ENCODE data around the gene ENO4.

Gene ENO4

GRCh38 chr10:116810895-116811294, 38.4 kb upstream of the ENO4 start:
- no peak for DNase-seq
- no peak overlapping the region for H3K27ac ChIP-seq (ENCODE audit: insufficient read depth, low read length, poor library complexity, severe bottlenecking)
- H3K9me3 ChIP-seq (ENCODE audit: control insufficient read depth, low read length), result no peaks in the 10 kb centered on the region
- no peaks in the 10 kb centered on the region for H3K36me3 ChIP-seq (ENCODE audit: control insufficient read depth, insufficient read depth, low read length)
- no peaks in the 10 kb centered on the region for H3K27me3 ChIP-seq (replicated peaks; ENCODE audit: control insufficient read depth, insufficient read depth, low read length, poor library complexity, severe bottlenecking)
- no peak overlapping the region for H3K4me3 ChIP-seq (ENCODE audit: insufficient read depth, low read depth, low read length, poor library complexity, severe bottlenecking)
- no peaks in the 10 kb centered on the region for H3K4me1 ChIP-seq (ENCODE audit: control insufficient read depth, insufficient read depth, low read length, poor library complexity, severe bottlenecking)

GRCh38 chr10:116811691-116812090, 37.6 kb upstream of the ENO4 start:
- DNase-seq, result no peak
- Histone ChIP-seq H3K4me1 (ENCODE audit: control insufficient read depth, insufficient read depth, low read length, poor library complexity, severe bottlenecking) (no peaks in the 10 kb centered on the region), H3K27me3 (replicated peaks; ENCODE audit: control insufficient read depth, insufficient read depth, low read length, poor library complexity, severe bottlenecking) (no peaks in the 10 kb centered on the region), H3K27ac (ENCODE audit: insufficient read depth, low read length, poor library complexity, severe bottlenecking) (no peak overlapping the region), H3K4me3 (ENCODE audit: insufficient read depth, low read depth, low read length, poor library complexity, severe bottlenecking) (no peak overlapping the region), H3K9me3 (ENCODE audit: control insufficient read depth, low read length) (no peaks in the 10 kb centered on the region), H3K36me3 (ENCODE audit: control insufficient read depth, insufficient read depth, low read length) (no peaks in the 10 kb centered on the region)

- H3K27me3 ChIP-seq (replicated peaks; ENCODE audit: control insufficient read depth, insufficient read depth, low read length, poor library complexity, severe bottlenecking), result no peaks in the 10 kb centered on the region
- H3K4me3 ChIP-seq (ENCODE audit: insufficient read depth, low read depth, low read length, poor library complexity, severe bottlenecking), result no peak overlapping the region
- no peak for DNase-seq
- H3K27ac ChIP-seq (ENCODE audit: insufficient read depth, low read length, poor library complexity, severe bottlenecking), result no peak overlapping the region
- no peaks in the 10 kb centered on the region for H3K36me3 ChIP-seq (ENCODE audit: control insufficient read depth, insufficient read depth, low read length)
- H3K9me3 ChIP-seq (ENCODE audit: control insufficient read depth, low read length), result no peaks in the 10 kb centered on the region
- no peaks in the 10 kb centered on the region for H3K4me1 ChIP-seq (ENCODE audit: control insufficient read depth, insufficient read depth, low read length, poor library complexity, severe bottlenecking)
Measured at GRCh38 chr10:116815641-116816415, 33.5 kb upstream of the ENO4 start.

GRCh38 chr10:116817178-116817577, 32.1 kb upstream of the ENO4 start:
- no peak for DNase-seq
- Histone ChIP-seq H3K9me3 (ENCODE audit: control insufficient read depth, low read length) (no peaks in the 10 kb centered on the region), H3K4me3 (ENCODE audit: insufficient read depth, low read depth, low read length, poor library complexity, severe bottlenecking) (no peak overlapping the region), H3K36me3 (ENCODE audit: control insufficient read depth, insufficient read depth, low read length) (no peaks in the 10 kb centered on the region), H3K4me1 (ENCODE audit: control insufficient read depth, insufficient read depth, low read length, poor library complexity, severe bottlenecking) (no peaks in the 10 kb centered on the region), H3K27ac (ENCODE audit: insufficient read depth, low read length, poor library complexity, severe bottlenecking) (no peak overlapping the region), H3K27me3 (replicated peaks; ENCODE audit: control insufficient read depth, insufficient read depth, low read length, poor library complexity, severe bottlenecking) (no peaks in the 10 kb centered on the region)

GRCh38 chr10:116817780-116818343, 31.4 kb upstream of the ENO4 start:
- Histone ChIP-seq H3K4me1 (ENCODE audit: control insufficient read depth, insufficient read depth, low read length, poor library complexity, severe bottlenecking) (no peaks in the 10 kb centered on the region), H3K36me3 (ENCODE audit: control insufficient read depth, insufficient read depth, low read length) (no peaks in the 10 kb centered on the region), H3K27ac (ENCODE audit: insufficient read depth, low read length, poor library complexity, severe bottlenecking) (no peak overlapping the region), H3K9me3 (ENCODE audit: control insufficient read depth, low read length) (no peaks in the 10 kb centered on the region), H3K4me3 (ENCODE audit: insufficient read depth, low read depth, low read length, poor library complexity, severe bottlenecking) (no peak overlapping the region), H3K27me3 (replicated peaks; ENCODE audit: control insufficient read depth, insufficient read depth, low read length, poor library complexity, severe bottlenecking) (no peaks in the 10 kb centered on the region)
- no peak for DNase-seq

- Histone ChIP-seq H3K4me3 (ENCODE audit: insufficient read depth, low read depth, low read length, poor library complexity, severe bottlenecking) (no peak overlapping the region), H3K27me3 (replicated peaks; ENCODE audit: control insufficient read depth, insufficient read depth, low read length, poor library complexity, severe bottlenecking) (no peaks in the 10 kb centered on the region), H3K27ac (ENCODE audit: insufficient read depth, low read length, poor library complexity, severe bottlenecking) (no peak overlapping the region), H3K36me3 (ENCODE audit: control insufficient read depth, insufficient read depth, low read length) (no peaks in the 10 kb centered on the region), H3K4me1 (ENCODE audit: control insufficient read depth, insufficient read depth, low read length, poor library complexity, severe bottlenecking) (no peaks in the 10 kb centered on the region), H3K9me3 (ENCODE audit: control insufficient read depth, low read length) (no peaks in the 10 kb centered on the region)
- no peak for DNase-seq
Measured at GRCh38 chr10:116819999-116820677, 29.2 kb upstream of the ENO4 start.

GRCh38 chr10:116825901-116826300, 23.4 kb upstream of the ENO4 start:
- no peak for DNase-seq
- H3K4me3 ChIP-seq (ENCODE audit: insufficient read depth, low read depth, low read length, poor library complexity, severe bottlenecking), result no peak overlapping the region
- H3K27ac ChIP-seq (ENCODE audit: insufficient read depth, low read length, poor library complexity, severe bottlenecking), result no peak overlapping the region
- no peaks in the 10 kb centered on the region for H3K27me3 ChIP-seq (replicated peaks; ENCODE audit: control insufficient read depth, insufficient read depth, low read length, poor library complexity, severe bottlenecking)
- no peaks in the 10 kb centered on the region for H3K4me1 ChIP-seq (ENCODE audit: control insufficient read depth, insufficient read depth, low read length, poor library complexity, severe bottlenecking)
- no peaks in the 10 kb centered on the region for H3K9me3 ChIP-seq (ENCODE audit: control insufficient read depth, low read length)
- no peaks in the 10 kb centered on the region for H3K36me3 ChIP-seq (ENCODE audit: control insufficient read depth, insufficient read depth, low read length)

- DNase-seq, result no peak
- Histone ChIP-seq H3K27me3 (replicated peaks; ENCODE audit: control insufficient read depth, insufficient read depth, low read length, poor library complexity, severe bottlenecking) (no peaks in the 10 kb centered on the region), H3K4me3 (ENCODE audit: insufficient read depth, low read depth, low read length, poor library complexity, severe bottlenecking) (no peak overlapping the region), H3K4me1 (ENCODE audit: control insufficient read depth, insufficient read depth, low read length, poor library complexity, severe bottlenecking) (no peaks in the 10 kb centered on the region), H3K36me3 (ENCODE audit: control insufficient read depth, insufficient read depth, low read length) (no peaks in the 10 kb centered on the region), H3K9me3 (ENCODE audit: control insufficient read depth, low read length) (no peaks in the 10 kb centered on the region), H3K27ac (ENCODE audit: insufficient read depth, low read length, poor library complexity, severe bottlenecking) (no peak overlapping the region)
Measured at GRCh38 chr10:116826803-116827202, 22.5 kb upstream of the ENO4 start.

GRCh38 chr10:116827214-116827671, 22.1 kb upstream of the ENO4 start:
- Histone ChIP-seq H3K4me3 (ENCODE audit: insufficient read depth, low read depth, low read length, poor library complexity, severe bottlenecking) (no peak overlapping the region), H3K4me1 (ENCODE audit: control insufficient read depth, insufficient read depth, low read length, poor library complexity, severe bottlenecking) (no peaks in the 10 kb centered on the region), H3K27me3 (replicated peaks; ENCODE audit: control insufficient read depth, insufficient read depth, low read length, poor library complexity, severe bottlenecking) (no peaks in the 10 kb centered on the region), H3K27ac (ENCODE audit: insufficient read depth, low read length, poor library complexity, severe bottlenecking) (no peak overlapping the region), H3K9me3 (ENCODE audit: control insufficient read depth, low read length) (no peaks in the 10 kb centered on the region), H3K36me3 (ENCODE audit: control insufficient read depth, insufficient read depth, low read length) (no peaks in the 10 kb centered on the region)
- no peak for DNase-seq

GRCh38 chr10:116828116-116828515, 21.2 kb upstream of the ENO4 start:
- DNase-seq, result no peak
- no peaks in the 10 kb centered on the region for H3K27me3 ChIP-seq (replicated peaks; ENCODE audit: control insufficient read depth, insufficient read depth, low read length, poor library complexity, severe bottlenecking)

More at GRCh38 chr10:116828116-116828515, 21.2 kb upstream of the ENO4 start:
- Histone ChIP-seq H3K9me3 (ENCODE audit: control insufficient read depth, low read length) (no peaks in the 10 kb centered on the region), H3K36me3 (ENCODE audit: control insufficient read depth, insufficient read depth, low read length) (no peaks in the 10 kb centered on the region), H3K4me1 (ENCODE audit: control insufficient read depth, insufficient read depth, low read length, poor library complexity, severe bottlenecking) (no peaks in the 10 kb centered on the region), H3K4me3 (ENCODE audit: insufficient read depth, low read depth, low read length, poor library complexity, severe bottlenecking) (no peak overlapping the region), H3K27ac (ENCODE audit: insufficient read depth, low read length, poor library complexity, severe bottlenecking) (no peak overlapping the region)

Measured in effector memory CD4-positive, alpha-beta T cell (primary cell).